Sigmoid colon (tissue), 4 donors: ENCODE results near the gene PRSS57.

Source experiments
- POLR2A ChIP-seq, 2 donors: fragments of 450-650 bp; IDR thresholded peaks; one replicate each; pipeline ENCODE4 v1.6.1; 2016; ENCODE audit warnings: antibody characterized with exemption in 2 of 2, mild to moderate bottlenecking in 2 of 2, moderate library complexity in 2 of 2
- POLR2AphosphoS5 ChIP-seq, 4 donors: sonication (generic); formaldehyde crosslinking; IDR thresholded peaks; one replicate each; pipeline ENCODE4 v1.6.1; 2017; ENCODE audit warnings: antibody characterized with exemption in 4 of 4
- TF ChIP-seq, protein P1 (sequence below), 4 experiments: fragments of 450-650 bp in 3 of 4; fragments of 200-600 bp in 1 of 4; IDR thresholded peaks; one replicate each; pipeline ENCODE4 v1.5.1; 2016 to 2019; ENCODE audit warnings: antibody characterized with exemption in 4 of 4, mild to moderate bottlenecking in 3 of 4, moderate library complexity in 2 of 4

DNA sequence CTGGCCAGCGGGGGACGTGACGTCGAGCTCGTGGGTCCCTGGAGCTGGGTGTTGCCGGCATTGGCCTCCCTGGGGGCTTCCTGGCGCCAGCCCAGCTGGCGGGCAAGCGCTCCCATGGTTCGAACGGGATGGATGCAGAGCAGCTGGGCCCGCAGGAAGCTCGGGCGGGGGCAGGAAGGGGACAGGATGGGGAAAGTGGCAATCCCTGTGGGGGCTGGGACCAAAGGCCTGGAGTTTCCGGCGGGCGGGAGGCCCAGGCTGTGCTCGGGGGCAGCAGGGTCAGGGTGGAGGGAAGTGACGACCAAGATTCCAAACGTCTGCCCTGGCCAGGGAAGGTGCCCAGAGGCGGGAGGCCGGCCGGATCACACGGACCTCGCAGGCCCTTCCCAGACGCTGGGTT is 32.8 kb upstream of the PRSS57 start:
- TF ChIP-seq, protein P1, sequence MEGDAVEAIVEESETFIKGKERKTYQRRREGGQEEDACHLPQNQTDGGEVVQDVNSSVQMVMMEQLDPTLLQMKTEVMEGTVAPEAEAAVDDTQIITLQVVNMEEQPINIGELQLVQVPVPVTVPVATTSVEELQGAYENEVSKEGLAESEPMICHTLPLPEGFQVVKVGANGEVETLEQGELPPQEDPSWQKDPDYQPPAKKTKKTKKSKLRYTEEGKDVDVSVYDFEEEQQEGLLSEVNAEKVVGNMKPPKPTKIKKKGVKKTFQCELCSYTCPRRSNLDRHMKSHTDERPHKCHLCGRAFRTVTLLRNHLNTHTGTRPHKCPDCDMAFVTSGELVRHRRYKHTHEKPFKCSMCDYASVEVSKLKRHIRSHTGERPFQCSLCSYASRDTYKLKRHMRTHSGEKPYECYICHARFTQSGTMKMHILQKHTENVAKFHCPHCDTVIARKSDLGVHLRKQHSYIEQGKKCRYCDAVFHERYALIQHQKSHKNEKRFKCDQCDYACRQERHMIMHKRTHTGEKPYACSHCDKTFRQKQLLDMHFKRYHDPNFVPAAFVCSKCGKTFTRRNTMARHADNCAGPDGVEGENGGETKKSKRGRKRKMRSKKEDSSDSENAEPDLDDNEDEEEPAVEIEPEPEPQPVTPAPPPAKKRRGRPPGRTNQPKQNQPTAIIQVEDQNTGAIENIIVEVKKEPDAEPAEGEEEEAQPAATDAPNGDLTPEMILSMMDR (IDR thresholded peaks at IDR 0.05): no peak
- no peak for TF ChIP-seq POLR2A (IDR thresholded peaks at IDR 0.05)
- peak in 2 of 4 donors; percentile 34 to 55 for TF ChIP-seq POLR2AphosphoS5 (IDR thresholded peaks at IDR 0.05)
